ENCODE measurements around the gene CENPV.

The CENPV gene

DNA sequence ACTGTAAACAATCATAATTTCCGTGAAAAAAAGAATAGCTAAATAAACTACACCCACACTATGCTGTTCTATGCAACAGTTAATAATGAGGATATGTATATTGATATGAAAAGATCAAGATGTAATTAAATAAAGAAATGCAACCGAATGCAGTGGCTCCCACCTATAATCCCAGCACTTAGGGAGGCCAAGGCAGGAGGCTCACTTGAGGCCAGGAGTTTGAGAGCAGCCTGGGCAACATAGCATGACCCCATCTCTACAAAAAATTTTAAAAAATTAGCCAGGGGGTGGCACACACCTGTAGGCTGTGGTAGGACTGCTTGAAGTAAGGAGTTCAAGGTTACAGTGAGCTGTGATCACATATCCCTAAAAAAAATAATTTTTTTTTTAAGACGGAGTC, 14.9 kb downstream of the CENPV start:
- TF ChIP-seq, protein P1, sequence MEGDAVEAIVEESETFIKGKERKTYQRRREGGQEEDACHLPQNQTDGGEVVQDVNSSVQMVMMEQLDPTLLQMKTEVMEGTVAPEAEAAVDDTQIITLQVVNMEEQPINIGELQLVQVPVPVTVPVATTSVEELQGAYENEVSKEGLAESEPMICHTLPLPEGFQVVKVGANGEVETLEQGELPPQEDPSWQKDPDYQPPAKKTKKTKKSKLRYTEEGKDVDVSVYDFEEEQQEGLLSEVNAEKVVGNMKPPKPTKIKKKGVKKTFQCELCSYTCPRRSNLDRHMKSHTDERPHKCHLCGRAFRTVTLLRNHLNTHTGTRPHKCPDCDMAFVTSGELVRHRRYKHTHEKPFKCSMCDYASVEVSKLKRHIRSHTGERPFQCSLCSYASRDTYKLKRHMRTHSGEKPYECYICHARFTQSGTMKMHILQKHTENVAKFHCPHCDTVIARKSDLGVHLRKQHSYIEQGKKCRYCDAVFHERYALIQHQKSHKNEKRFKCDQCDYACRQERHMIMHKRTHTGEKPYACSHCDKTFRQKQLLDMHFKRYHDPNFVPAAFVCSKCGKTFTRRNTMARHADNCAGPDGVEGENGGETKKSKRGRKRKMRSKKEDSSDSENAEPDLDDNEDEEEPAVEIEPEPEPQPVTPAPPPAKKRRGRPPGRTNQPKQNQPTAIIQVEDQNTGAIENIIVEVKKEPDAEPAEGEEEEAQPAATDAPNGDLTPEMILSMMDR (conservative IDR thresholded peaks at IDR 0.05; ENCODE audit: low read length), result no peak
- TF ChIP-seq EZH2phosphoT487 (IDR thresholded peaks at IDR 0.05; ENCODE audit: borderline replicate concordance), result no peak

DNA sequence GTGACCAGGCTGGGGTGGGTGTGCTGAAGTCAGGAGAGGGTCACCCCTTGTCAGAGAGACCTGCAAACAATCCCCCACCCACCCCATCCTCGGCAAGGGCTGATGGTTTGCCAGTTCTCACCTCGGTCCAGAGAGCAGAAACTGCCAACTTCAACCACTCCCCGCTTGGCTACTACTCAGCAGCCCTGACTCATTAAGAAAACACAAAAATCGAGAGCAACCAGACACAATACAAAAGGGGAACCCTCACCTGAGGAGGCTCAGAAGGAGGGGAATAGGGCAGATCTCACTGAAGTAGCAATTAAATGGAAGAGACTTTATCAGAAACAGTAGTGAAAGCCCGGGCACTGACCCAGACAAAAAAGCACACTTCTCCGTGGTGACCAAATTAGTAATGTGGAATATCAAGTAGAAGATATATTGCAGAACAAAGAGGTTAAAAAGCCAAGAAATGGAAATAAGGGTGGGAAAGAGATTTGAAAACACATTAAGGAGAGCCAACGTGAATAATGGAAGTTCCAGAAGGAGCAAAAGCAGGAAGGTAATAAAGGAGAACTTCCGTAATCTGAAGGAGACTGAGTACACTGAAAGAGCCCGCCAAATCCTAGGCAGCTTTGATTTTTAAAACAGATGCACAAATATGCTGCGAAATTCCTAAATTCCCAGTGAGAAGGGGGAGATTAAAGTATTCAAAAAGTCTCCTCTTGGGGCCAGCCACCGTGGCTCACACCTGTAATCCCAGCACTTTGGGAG, 23.6 kb downstream of the CENPV start:
- H2AFZ ChIP-seq (ENCODE audit: low read length), result no peak overlapping the region
- 0 out of 2 replicates have a peak, but pooled peaks cover 2% of the 10 kb centered on the region for H3F3A ChIP-seq (ENCODE audit: low read depth)

More for the DNA sequence above, 14.9 kb downstream of the CENPV start:
- H3K9me2 ChIP-seq (replicated peaks; ENCODE audit: low read depth, low read length), result no peaks in the 10 kb centered on the region
- peaks cover 11% of the 10 kb centered on the region; the same call in 1 of the 2 replicates for H3K36me3 ChIP-seq (ENCODE audit: insufficient read depth, low read length)
- no peaks in the 10 kb centered on the region for H3K27me3 ChIP-seq (ENCODE audit: insufficient read depth, low read length, poor library complexity, severe bottlenecking)
- no peak overlapping the region for H2AFZ ChIP-seq (ENCODE audit: low read length)
- no peaks in the 10 kb centered on the region for H3K4me1 ChIP-seq (ENCODE audit: insufficient read depth, low read length, poor library complexity, severe bottlenecking)
- no peaks in the 10 kb centered on the region; the same call in 1 of the 2 replicates for H3F3A ChIP-seq (ENCODE audit: low read depth)
- H3K9ac ChIP-seq (ENCODE audit: low read depth, low read length, poor library complexity, severe bottlenecking), result no peak overlapping the region
- no peak overlapping the region for H3K4me3 ChIP-seq (ENCODE audit: low read length, poor library complexity, severe bottlenecking)
- no peaks in the 10 kb centered on the region for H4K20me1 ChIP-seq (ENCODE audit: insufficient read depth, low read length, poor library complexity, severe bottlenecking)
- no peak overlapping the region for H3K4me2 ChIP-seq (ENCODE audit: low read depth, low read length, poor library complexity, severe bottlenecking)
- no peaks in the 10 kb centered on the region for H3K9me3 ChIP-seq (ENCODE audit: insufficient read depth, low read depth, low read length)
- no peaks in the 10 kb centered on the region for H3K79me2 ChIP-seq (ENCODE audit: insufficient read depth, low read length)

DNA sequence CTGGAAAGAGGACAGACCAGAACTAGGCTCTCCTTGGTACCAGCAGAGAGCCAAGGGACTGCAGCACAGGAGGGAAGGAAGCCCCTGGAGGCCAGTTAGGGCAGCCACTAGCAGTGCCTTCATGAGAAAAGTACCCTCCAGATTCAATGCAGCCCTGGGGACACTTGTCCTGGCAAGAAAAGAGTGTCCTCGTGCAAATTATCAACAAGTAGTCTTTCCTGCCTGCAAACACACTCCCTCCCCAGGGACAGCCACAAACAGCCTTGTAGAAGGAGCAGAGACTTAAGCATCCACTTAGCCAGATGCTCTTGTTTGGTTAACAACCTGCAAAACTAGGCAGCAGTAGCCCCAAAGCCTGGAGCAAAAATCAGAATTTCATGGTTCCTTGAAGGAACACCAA, 24.3 kb downstream of the CENPV start:
- Histone ChIP-seq H3K36me3 (ENCODE audit: insufficient read depth, low read length) (peaks cover 12% of the 10 kb centered on the region; the same call in 1 of the 2 replicates), H4K20me1 (ENCODE audit: insufficient read depth, low read length, poor library complexity, severe bottlenecking) (no peaks in the 10 kb centered on the region), H3K9me2 (replicated peaks; ENCODE audit: low read depth, low read length) (no peaks in the 10 kb centered on the region), H3K4me3 (ENCODE audit: low read length, poor library complexity, severe bottlenecking) (no peak overlapping the region), H3K9me3 (ENCODE audit: insufficient read depth, low read depth, low read length) (no peaks in the 10 kb centered on the region), H2AFZ (ENCODE audit: low read length) (no peak overlapping the region), H3K4me2 (ENCODE audit: low read depth, low read length, poor library complexity, severe bottlenecking) (no peak overlapping the region), H3K27me3 (ENCODE audit: insufficient read depth, low read length, poor library complexity, severe bottlenecking) (no peaks in the 10 kb centered on the region), H3K4me1 (ENCODE audit: insufficient read depth, low read length, poor library complexity, severe bottlenecking) (no peaks in the 10 kb centered on the region), H3K79me2 (ENCODE audit: insufficient read depth, low read length) (no peaks in the 10 kb centered on the region), H3K9ac (ENCODE audit: low read depth, low read length, poor library complexity, severe bottlenecking) (no peak overlapping the region), H3F3A (ENCODE audit: low read depth) (0 out of 2 replicates have a peak, but pooled peaks cover 2% of the 10 kb centered on the region)
- no peak for TF ChIP-seq EZH2phosphoT487 (IDR thresholded peaks at IDR 0.05; ENCODE audit: borderline replicate concordance)
- TF ChIP-seq, protein P1 (conservative IDR thresholded peaks at IDR 0.05; ENCODE audit: low read length), result no peak; the same call in 1 of the 2 replicates

More for the DNA sequence above, 23.6 kb downstream of the CENPV start:
- no peaks in the 10 kb centered on the region for H3K79me2 ChIP-seq (ENCODE audit: insufficient read depth, low read length)
- no peaks in the 10 kb centered on the region for H3K9me2 ChIP-seq (replicated peaks; ENCODE audit: low read depth, low read length)
- H3K9me3 ChIP-seq (ENCODE audit: insufficient read depth, low read depth, low read length), result no peaks in the 10 kb centered on the region
- H3K4me3 ChIP-seq (ENCODE audit: low read length, poor library complexity, severe bottlenecking), result no peak overlapping the region
- H3K36me3 ChIP-seq (ENCODE audit: insufficient read depth, low read length), result peaks cover 12% of the 10 kb centered on the region; the same call in 1 of the 2 replicates
- no peaks in the 10 kb centered on the region for H4K20me1 ChIP-seq (ENCODE audit: insufficient read depth, low read length, poor library complexity, severe bottlenecking)
- no peak overlapping the region for H3K4me2 ChIP-seq (ENCODE audit: low read depth, low read length, poor library complexity, severe bottlenecking)
- H3K27me3 ChIP-seq (ENCODE audit: insufficient read depth, low read length, poor library complexity, severe bottlenecking), result no peaks in the 10 kb centered on the region
- H3K9ac ChIP-seq (ENCODE audit: low read depth, low read length, poor library complexity, severe bottlenecking), result no peak overlapping the region
- TF ChIP-seq, protein P1 (conservative IDR thresholded peaks at IDR 0.05; ENCODE audit: low read length), result no peak
- TF ChIP-seq EZH2phosphoT487 (IDR thresholded peaks at IDR 0.05; ENCODE audit: borderline replicate concordance), result no peak
- no peaks in the 10 kb centered on the region for H3K4me1 ChIP-seq (ENCODE audit: insufficient read depth, low read length, poor library complexity, severe bottlenecking)
